T-helper 22 cell (primary cell): Measurements from ENCODE around the gene SULT1B1.

Experiments used
- DNase-seq: peaks from one replicate; pipeline ENCODE4 v3.0.0-alpha.2; 2020; ENCODE audit warnings: low read depth

SULT1B1 gene

DNA sequence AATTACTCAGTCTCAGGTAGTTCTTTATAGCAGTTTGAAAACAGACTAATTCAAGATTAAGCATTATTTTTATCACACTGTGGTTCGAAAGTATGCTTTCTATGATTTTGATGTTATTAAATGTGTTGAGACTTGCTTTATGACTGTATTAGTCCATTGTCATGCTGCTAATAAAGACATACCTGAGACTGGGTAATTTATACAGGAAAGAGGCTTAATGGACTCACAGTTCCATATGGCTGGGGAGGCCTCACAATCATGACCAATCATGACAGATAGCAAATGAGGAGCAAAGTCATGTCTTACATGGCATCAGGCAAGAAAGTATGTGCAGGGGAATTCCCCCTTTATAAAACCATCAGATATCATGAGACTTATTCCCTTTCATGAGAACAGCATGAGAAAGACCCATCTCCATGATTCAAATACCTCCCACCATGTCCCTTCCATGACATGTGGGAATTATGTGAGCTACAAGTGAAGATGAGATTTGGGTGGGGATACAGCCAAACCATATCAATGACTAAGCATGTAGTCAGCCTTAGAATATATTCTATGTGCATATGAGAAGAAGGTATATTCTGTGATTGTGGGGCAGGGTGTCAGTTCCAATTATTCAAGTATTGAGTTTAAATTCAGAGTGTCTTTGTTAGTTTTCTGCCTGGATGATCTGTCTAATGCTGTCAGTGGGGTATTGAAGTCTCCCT, 62.7 kb downstream of the SULT1B1 start:
- no peak for DNase-seq

DNA sequence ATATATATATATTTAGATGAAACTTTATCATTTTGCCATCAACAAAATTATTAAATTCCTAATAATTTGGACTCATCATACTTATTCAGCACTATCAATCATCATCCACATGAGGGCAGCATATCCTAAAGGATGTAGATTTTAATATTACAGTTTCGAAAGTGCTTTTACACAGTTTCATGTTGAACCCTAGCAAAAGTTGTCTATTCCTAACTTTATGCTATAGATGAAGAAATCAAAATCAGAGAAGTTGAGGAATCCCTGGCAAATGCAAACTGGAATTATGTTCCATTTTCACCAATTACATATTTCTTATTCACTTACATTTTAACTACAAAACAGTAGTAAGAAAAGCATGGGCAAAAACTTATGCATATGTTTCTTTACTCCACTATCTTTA, 70.8 kb downstream of the SULT1B1 start:
- no peak for DNase-seq

DNA sequence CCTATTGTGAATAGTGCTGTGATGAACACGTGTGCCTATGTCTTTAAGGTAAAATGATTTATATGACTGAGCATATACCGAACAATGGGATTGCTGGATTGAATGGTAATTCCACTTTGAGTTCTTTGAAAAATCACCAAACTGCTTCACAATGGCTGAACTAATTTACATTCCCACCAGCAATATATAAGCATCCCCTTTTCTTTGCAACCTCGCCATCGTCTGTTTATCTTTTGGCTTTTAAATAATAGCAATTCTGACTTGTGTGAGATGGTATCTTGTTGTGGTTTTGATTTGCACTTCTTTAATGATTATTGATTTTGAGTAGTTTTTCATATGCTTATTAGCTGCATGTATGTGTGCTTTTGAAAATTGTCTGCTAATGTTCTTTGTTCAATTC, 75.6 kb downstream of the SULT1B1 start:
- no peak for DNase-seq
